HepG2 (cell line): ENCODE measurements around the gene CD244. TPM values are rescaled to one million over a fixed set of nuclear protein-coding genes. Genes with fewer than 3 reads are reported as not detected.

Experiments
- ATAC-seq: fragments of 200-7000 bp; cut with Tn5 transposase; 3 replicates; pipeline ENCODE4 v1.9.1; 2020; ENCODE audit warnings: mild to moderate bottlenecking, moderate library complexity
- BruUV-seq: library from RNA; stranded (reverse); fragments of 400-500 nt; replicated peaks from 2 replicates; lab custom pipeline; 2021; lab: Mats Ljungman, UMichigan
- CTCF ChIA-PET: fragments of 300-600 bp; formaldehyde crosslinking; extraction: SDS; loops from one replicate; lab custom pipeline; 2021; ENCODE audit warnings: low total read pairs, inconsistent platforms, low intra/inter-chr PET ratio; lab: Yijun Ruan, JAX
- POLR2A ChIA-PET: fragments of 350-600 bp; sonication (Branson Sonifier 250); formaldehyde crosslinking; loops from one replicate; lab custom pipeline; 2020; ENCODE audit warnings: antibody characterized with exemption, inconsistent platforms; lab: Yijun Ruan, JAX
- DNase-seq: peaks from one replicate; pipeline ENCODE4 v3.0.0-alpha.2; 2015; ENCODE audit warnings: low spot score
- FAIRE-seq: peaks from 3 replicates; lab custom pipeline; 2011; peaks lifted over from hg19 to GRCh38; lab: Jason Lieb, UNC
- H2AFZ ChIP-seq: one replicate; pipeline ENCODE4 v1.6.1; 2011; ENCODE audit warnings: low read length, inconsistent platforms
- H3K27ac ChIP-seq: fragments of 300-600 bp; 3 replicates; pipeline ENCODE4 v1.8.0; 2011; ENCODE audit warnings: mixed run types, mild to moderate bottlenecking, mixed read lengths, low read length, inconsistent platforms; ENCODE audit not compliant: insufficient read depth; ENCODE audit errors: extremely low read length
- H3K27me3 ChIP-seq, 2 experiments: fragments of 200-600 bp in 1 of 2; 2 replicates in 1 of 2; 3 replicates in 1 of 2; pipeline versions ENCODE4 v1.6.0 to v1.8.0; 2011; ENCODE audit warnings: low read length in 2 of 2, mild to moderate bottlenecking in 2 of 2, moderate library complexity in 2 of 2, inconsistent platforms in 1 of 2; ENCODE audit not compliant: insufficient read depth in 2 of 2, control insufficient read depth in 1 of 2
- H3K36me3 ChIP-seq, 2 experiments: fragments of 200-600 bp in 1 of 2; replicated peaks in 1 of 2; 2 replicates in 1 of 2; 3 replicates in 1 of 2; pipeline versions ENCODE4 v1.5.1 to v1.8.0; 2011; ENCODE audit warnings: low read length in 2 of 2, inconsistent platforms in 1 of 2; ENCODE audit not compliant: insufficient read depth in 2 of 2, control insufficient read depth in 1 of 2
- H3K4me1 ChIP-seq: 2 replicates; pipeline ENCODE4 v1.5.1; 2012; ENCODE audit warnings: low read length, inconsistent platforms; ENCODE audit not compliant: insufficient read depth
- H3K4me2 ChIP-seq: 2 replicates; pipeline ENCODE4 v1.6.0; 2011; ENCODE audit warnings: low read depth, low read length, inconsistent platforms
- H3K4me3 ChIP-seq, 3 experiments: fragments of 200-600 bp in 1 of 3; sonication (generic), shearing (Covaris generic) in 1 of 3; replicated peaks in 1 of 3; 2 replicates each; pipeline ENCODE4 v1.5.1; 2011 to 2016; ENCODE audit warnings: low read length in 3 of 3, inconsistent platforms in 2 of 3, low read depth in 2 of 3, mild to moderate bottlenecking in 2 of 3, control low read depth in 1 of 3, mixed read lengths in 1 of 3; ENCODE audit not compliant: insufficient read depth in 1 of 3
- H3K79me2 ChIP-seq: one replicate; pipeline ENCODE4 v1.6.1; 2011; ENCODE audit warnings: low read length, inconsistent platforms; ENCODE audit not compliant: insufficient read depth
- H3K9ac ChIP-seq: 2 replicates; pipeline ENCODE4 v1.6.0; 2011; ENCODE audit warnings: mild to moderate bottlenecking, low read depth, low read length, inconsistent platforms; ENCODE audit not compliant: insufficient read depth
- H3K9me3 ChIP-seq: 2 replicates; pipeline ENCODE4 v1.5.1; 2012; ENCODE audit warnings: mild to moderate bottlenecking, low read length
- H4K20me1 ChIP-seq: 2 replicates; pipeline ENCODE4 v1.6.0; 2011; ENCODE audit warnings: inconsistent platforms, mild to moderate bottlenecking, low read length, moderate library complexity; ENCODE audit not compliant: insufficient read depth
- CREB1 ChIP-seq, 2 experiments: fragments of 450-650 bp in 1 of 2; IDR thresholded peaks; 2 replicates each; pipeline ENCODE4 v1.6.1; 2016 to 2017; ENCODE audit warnings: control low read depth in 1 of 2, mild to moderate bottlenecking in 1 of 2, missing compliant biosample characterization in 1 of 2, missing genetic modification characterization in 1 of 2
- FOXP1 ChIP-seq, 2 experiments: fragments of 450-650 bp in 1 of 2; IDR thresholded peaks; 2 replicates each; pipeline ENCODE4 v1.6.1; 2017 to 2018; ENCODE audit warnings: antibody characterized with exemption in 1 of 2
- MIER3 ChIP-seq: IDR thresholded peaks from 2 replicates; pipeline ENCODE4 v1.6.1; 2016; ENCODE audit warnings: missing compliant biosample characterization, borderline replicate concordance
- MTF2 ChIP-seq: sonication (generic); formaldehyde crosslinking; IDR thresholded peaks from 2 replicates; pipeline ENCODE4 v1.5.0; 2020; ENCODE audit warnings: missing genetic modification reagents, borderline replicate concordance
- PTBP1 ChIP-seq: fragments of 200-400 bp; formaldehyde crosslinking; IDR thresholded peaks from 2 replicates; pipeline ENCODE4 v1.6.1; 2018; ENCODE audit warnings: low read length, low read depth; ENCODE audit not compliant: poor library complexity, severe bottlenecking
- RBAK ChIP-seq: sonication (generic); formaldehyde crosslinking; IDR thresholded peaks from 2 replicates; pipeline ENCODE4 v1.5.1; 2020; ENCODE audit warnings: mild to moderate bottlenecking, missing genetic modification reagents
- YEATS4 ChIP-seq: sonication (generic); formaldehyde crosslinking; IDR thresholded peaks from 2 replicates; pipeline ENCODE4 v1.4.0; 2020; ENCODE audit warnings: missing genetic modification reagents, borderline replicate concordance
- ZFX ChIP-seq: sonication (generic); formaldehyde crosslinking; IDR thresholded peaks from 2 replicates; pipeline ENCODE4 v1.4.0; 2020; ENCODE audit warnings: mild to moderate bottlenecking, low read depth, missing genetic modification reagents, moderate library complexity
- ZNF121 ChIP-seq: sonication (generic); formaldehyde crosslinking; IDR thresholded peaks from 2 replicates; pipeline ENCODE4 v1.5.0; 2020; ENCODE audit warnings: mild to moderate bottlenecking, missing genetic modification reagents
- ZNF333 ChIP-seq: sonication (generic); formaldehyde crosslinking; IDR thresholded peaks from 2 replicates; pipeline ENCODE4 v1.4.0; 2020; ENCODE audit warnings: mild to moderate bottlenecking, missing genetic modification reagents, borderline replicate concordance
- ZNF34 ChIP-seq: sonication (generic); formaldehyde crosslinking; IDR thresholded peaks from 2 replicates; pipeline ENCODE4 v1.4.0; 2020; ENCODE audit warnings: mild to moderate bottlenecking, missing genetic modification reagents, borderline replicate concordance
- ZNF563 ChIP-seq: sonication (generic); formaldehyde crosslinking; IDR thresholded peaks from 2 replicates; pipeline ENCODE4 v1.8.0; 2022; ENCODE audit warnings: mild to moderate bottlenecking, moderate library complexity, missing genetic modification reagents
- WGBS: methylation state at CpG from one replicate; pipeline ENCODE4 v1.1.6; 2017; ENCODE audit warnings: low lambda C conversion rate; 5-methylcytosine and 5-hydroxymethylcytosine counted together
- in situ Hi-C: cut with HindIII; loops from 2 replicates; pipeline ENCODE4 v1.10.0; 2017; ENCODE audit warnings: low pct_unique_long_range_greater_than_20kb; ENCODE audit not compliant: extremely low pct_ligation_motif_present
- intact Hi-C: fragments of 100-400 bp; cut with micrococcal nuclease; formaldehyde crosslinking; loops from one replicate; pipeline ENCODE4 v1.10.0; 2022; ENCODE audit not compliant: unreplicated experiment
- polyA plus RNA-seq, 8 experiments: library from polyadenylated mRNA; depleted of rRNA in 3 of 8; stranded (reverse) in 7 of 8; unstranded in 1 of 8; fragments of >200 nt; fragmentation: Illumina TruSeq in 4 of 8; extraction: Trizol in 4 of 8; gene quantifications; 2 replicates each; pipeline versions ENCODE4 v1.2.1 to v1.2.3, GENCODE V29; 2011 to 2016; ENCODE audit warnings: low read depth in 4 of 8, missing spikeins in 1 of 8, mixed read lengths in 1 of 8; ENCODE audit not compliant: insufficient read depth in 1 of 8
- total RNA-seq, 5 experiments: library from RNA; depleted of rRNA; stranded (reverse); fragments of >200 nt; fragmentation: Illumina TruSeq; extraction: Trizol; gene quantifications; 2 replicates each; pipeline ENCODE4 v1.2.3, GENCODE V29; 2016; ENCODE audit warnings: low read depth in 1 of 5

CD244 gene
- total and polyA plus RNA-seq, 2 of the 13 experiments (the other 11 are each of a cell fraction or from before 2014, with no cell fraction given) = 0.09 TPM; not detected in 1

- Histone ChIP-seq H3K4me1 (peaks cover 35% of the 10 kb centered on the region), H3K4me2 (no peak overlapping the region), H3K4me3 (no peak overlapping the region), H3K79me2 (no peaks in the 10 kb centered on the region), H3K27ac (no peak overlapping the region), H3K9me3 (no peaks in the 10 kb centered on the region), H3K27me3 (no peaks in the 10 kb centered on the region), H3K9ac (no peak overlapping the region), H2AFZ (no peak overlapping the region), H4K20me1 (no peaks in the 10 kb centered on the region), H3K36me3 (no peaks in the 10 kb centered on the region)
- no TSS peak for BruUV-seq
- WGBS = 67% methylated on average over 11 of the region's 11 CpGs
- ChIA-PET CTCF (no interaction called here), POLR2A (no interaction called here)
- FAIRE-seq (no peak), ATAC-seq (no peak), DNase-seq (no peak)
- no peak for TF ChIP-seq ZNF333
- TF ChIP-seq MTF2 (CRISPR knock-in tag) = no peak
- no peak for TF ChIP-seq PTBP1
- in situ Hi-C loops = no loop called here
- intact Hi-C loops = no loop called here
Observed at GRCh38 chr1:160863061-160863773, 530 bp upstream of the CD244 start.

GRCh38 chr1:160860840-160861505 is 1.7 kb downstream of the CD244 start:
- no peaks in the 10 kb centered on the region for H3K9me3 ChIP-seq
- H3K27ac ChIP-seq = no peak overlapping the region
- H3K4me2 ChIP-seq = no peak overlapping the region
- FAIRE-seq (no peak), DNase-seq (no peak), ATAC-seq (no peak)
- no peaks in the 10 kb centered on the region for H3K79me2 ChIP-seq
- intact Hi-C loops = no loop called here
- no peaks in the 10 kb centered on the region for H3K27me3 ChIP-seq
- ChIA-PET POLR2A (no interaction called here), CTCF (no interaction called here)
- WGBS = 53% methylated on average over 3 of the region's 5 CpGs
- in situ Hi-C loops = no loop called here
- H3K9ac ChIP-seq = no peak overlapping the region
- no peak overlapping the region for H3K4me3 ChIP-seq
- no peaks in the 10 kb centered on the region for H4K20me1 ChIP-seq
- TF ChIP-seq ZNF563 (CRISPR knock-in tag) (no peak), RBAK (no peak), FOXP1 (IDR thresholded peaks at IDR 0.05) (no peak), FOXP1 (CRISPR knock-in tag; IDR thresholded peaks at IDR 0.05) (no peak), ZNF34 (CRISPR knock-in tag) (no peak), MIER3 (no peak), ZNF121 (no peak), YEATS4 (CRISPR knock-in tag) (no peak), CREB1 (IDR thresholded peaks at IDR 0.05) (no peak), CREB1 (CRISPR knock-in tag; IDR thresholded peaks at IDR 0.05) (no peak), ZFX (no peak)
- peaks cover 19% of the 10 kb centered on the region for H3K4me1 ChIP-seq
- H2AFZ ChIP-seq = no peak overlapping the region
- H3K36me3 ChIP-seq = no peaks in the 10 kb centered on the region
- no TSS peak for BruUV-seq
